ENCODE measurements around the gene HLA-DOA. TPM values are rescaled to one million over a fixed set of nuclear protein-coding genes. Genes with fewer than 3 reads are reported as not detected.

The HLA-DOA gene
- total and polyA plus RNA-seq, 9 donors, result 1.1 to 25.3 (median 6.4) TPM

DNA sequence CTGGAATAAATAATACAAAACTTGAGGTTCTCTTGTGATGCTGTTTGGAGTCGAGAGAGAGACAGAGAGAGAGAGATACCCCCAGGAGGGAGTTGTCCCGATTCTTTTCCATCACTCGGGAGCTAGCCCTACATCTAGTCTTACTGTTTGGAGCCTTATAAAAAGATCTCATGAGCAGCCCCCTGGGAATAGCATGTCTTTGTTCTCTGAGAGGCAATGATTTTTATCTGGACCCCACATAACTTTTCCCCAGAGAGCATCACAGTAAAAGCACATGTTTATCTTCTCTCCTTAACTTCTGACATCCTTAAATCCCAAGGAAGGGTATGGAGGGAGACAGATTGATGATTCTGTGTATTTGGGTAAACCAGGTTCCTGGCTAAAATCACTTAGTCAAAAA, 20.9 kb upstream of the HLA-DOA start:
- intact Hi-C loops (cut with DNase I), result no loop called here
- TF ChIP-seq, protein P1, sequence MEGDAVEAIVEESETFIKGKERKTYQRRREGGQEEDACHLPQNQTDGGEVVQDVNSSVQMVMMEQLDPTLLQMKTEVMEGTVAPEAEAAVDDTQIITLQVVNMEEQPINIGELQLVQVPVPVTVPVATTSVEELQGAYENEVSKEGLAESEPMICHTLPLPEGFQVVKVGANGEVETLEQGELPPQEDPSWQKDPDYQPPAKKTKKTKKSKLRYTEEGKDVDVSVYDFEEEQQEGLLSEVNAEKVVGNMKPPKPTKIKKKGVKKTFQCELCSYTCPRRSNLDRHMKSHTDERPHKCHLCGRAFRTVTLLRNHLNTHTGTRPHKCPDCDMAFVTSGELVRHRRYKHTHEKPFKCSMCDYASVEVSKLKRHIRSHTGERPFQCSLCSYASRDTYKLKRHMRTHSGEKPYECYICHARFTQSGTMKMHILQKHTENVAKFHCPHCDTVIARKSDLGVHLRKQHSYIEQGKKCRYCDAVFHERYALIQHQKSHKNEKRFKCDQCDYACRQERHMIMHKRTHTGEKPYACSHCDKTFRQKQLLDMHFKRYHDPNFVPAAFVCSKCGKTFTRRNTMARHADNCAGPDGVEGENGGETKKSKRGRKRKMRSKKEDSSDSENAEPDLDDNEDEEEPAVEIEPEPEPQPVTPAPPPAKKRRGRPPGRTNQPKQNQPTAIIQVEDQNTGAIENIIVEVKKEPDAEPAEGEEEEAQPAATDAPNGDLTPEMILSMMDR (IDR thresholded peaks at IDR 0.05), result no peak
- TF ChIP-seq EP300 (IDR thresholded peaks at IDR 0.05) (no peak), POLR2A (IDR thresholded peaks at IDR 0.05) (no peak)
- no peak overlapping the region for H3K27ac ChIP-seq
- H3K27me3 ChIP-seq, result no peaks in the 10 kb centered on the region
- DNase-seq, result no peak
- H3K36me3 ChIP-seq, result no peaks in the 10 kb centered on the region
- WGBS, 3 donors, result 32 to 40% (median 38%) methylated on average over 3 of the region's 3 CpGs
- H3K9me3 ChIP-seq, result no peaks in the 10 kb centered on the region
- H3K4me3 ChIP-seq, result no peak overlapping the region
- no peaks in the 10 kb centered on the region for H3K4me1 ChIP-seq (ENCODE audit: insufficient read depth)

- no peak for TF ChIP-seq EP300 (IDR thresholded peaks at IDR 0.05)
- TF ChIP-seq POLR2A (IDR thresholded peaks at IDR 0.05), result no peak
- TF ChIP-seq, protein P1 (IDR thresholded peaks at IDR 0.05), result no peak
- no peaks in the 10 kb centered on the region for H3K36me3 ChIP-seq
- intact Hi-C loops (cut with DNase I), result no loop called here
- WGBS, 3 donors, result 45 to 51% (median 46%) methylated on average over 6 of the region's 6 CpGs
- no peak for DNase-seq
- no peaks in the 10 kb centered on the region for H3K4me1 ChIP-seq (ENCODE audit: insufficient read depth)
- no peak overlapping the region for H3K27ac ChIP-seq
- no peak overlapping the region for H3K4me3 ChIP-seq
- no peaks in the 10 kb centered on the region for H3K9me3 ChIP-seq
- no peaks in the 10 kb centered on the region for H3K27me3 ChIP-seq
Measured at GRCh38 chr6:33029328-33030184, 20.2 kb upstream of the HLA-DOA start.

- Histone ChIP-seq H3K27me3 (no peaks in the 10 kb centered on the region), H3K36me3 (no peaks in the 10 kb centered on the region), H3K4me3 (no peak overlapping the region), H3K4me1 (ENCODE audit: insufficient read depth) (no peaks in the 10 kb centered on the region), H3K9me3 (no peaks in the 10 kb centered on the region), H3K27ac (no peak overlapping the region)
- intact Hi-C loops (cut with DNase I), result no loop called here
- no peak for DNase-seq
- TF ChIP-seq, protein P1 (IDR thresholded peaks at IDR 0.05), result no peak
- no peak for TF ChIP-seq POLR2A (IDR thresholded peaks at IDR 0.05)
- TF ChIP-seq EP300 (IDR thresholded peaks at IDR 0.05), result no peak
- 6 to 19% (median 18%) methylated on average over 1 of the region's 1 CpG for WGBS, 3 donors
Measured at GRCh38 chr6:33028220-33028849, 18.9 kb upstream of the HLA-DOA start.

DNA sequence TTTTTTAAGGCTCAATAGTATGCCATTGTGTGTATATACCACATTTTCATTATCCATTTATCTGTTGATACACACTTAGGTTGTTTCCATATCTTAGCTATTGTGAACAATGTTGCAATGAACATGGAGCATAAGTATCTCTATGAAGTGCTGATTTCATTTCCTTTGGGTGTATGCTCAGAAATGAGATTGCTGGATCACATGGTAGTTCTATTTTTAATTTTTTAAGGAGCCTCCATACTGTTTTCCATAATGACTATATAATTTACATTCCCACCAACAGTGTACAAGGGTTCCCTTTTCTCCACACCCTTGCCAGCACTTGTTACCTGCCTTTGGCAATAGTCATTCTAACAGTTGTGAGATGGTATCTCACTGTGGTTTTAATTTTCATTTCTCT, 15.1 kb upstream of the HLA-DOA start:
- Histone ChIP-seq H3K27ac (no peak overlapping the region), H3K36me3 (no peaks in the 10 kb centered on the region), H3K4me3 (no peak overlapping the region), H3K9me3 (no peaks in the 10 kb centered on the region), H3K27me3 (no peaks in the 10 kb centered on the region), H3K4me1 (ENCODE audit: insufficient read depth) (no peaks in the 10 kb centered on the region)
- DNase-seq, result no peak
- intact Hi-C loops (cut with DNase I), result no loop called here
- TF ChIP-seq, protein P1 (IDR thresholded peaks at IDR 0.05), result no peak
- no peak for TF ChIP-seq EP300 (IDR thresholded peaks at IDR 0.05)
- TF ChIP-seq POLR2A (IDR thresholded peaks at IDR 0.05), result no peak

All from ovary (tissue), 9 donors.